NT2/D1 (cell line): Measurements from ENCODE around the gene NKX2-4.

Source experiments
- SUZ12 ChIP-seq: IDR thresholded peaks from 2 replicates; pipeline ENCODE4 v1.6.1; 2011; ENCODE audit not compliant: insufficient read length, insufficient read depth; ENCODE audit errors: extremely low read depth
- YY1 ChIP-seq: IDR thresholded peaks from 2 replicates; pipeline ENCODE4 v1.6.1; 2011; ENCODE audit not compliant: insufficient read length, insufficient read depth
- ZNF274 ChIP-seq: IDR thresholded peaks from 2 replicates; pipeline ENCODE4 v1.6.1; 2011; ENCODE audit warnings: mild to moderate bottlenecking, low read depth, low read length

DNA sequence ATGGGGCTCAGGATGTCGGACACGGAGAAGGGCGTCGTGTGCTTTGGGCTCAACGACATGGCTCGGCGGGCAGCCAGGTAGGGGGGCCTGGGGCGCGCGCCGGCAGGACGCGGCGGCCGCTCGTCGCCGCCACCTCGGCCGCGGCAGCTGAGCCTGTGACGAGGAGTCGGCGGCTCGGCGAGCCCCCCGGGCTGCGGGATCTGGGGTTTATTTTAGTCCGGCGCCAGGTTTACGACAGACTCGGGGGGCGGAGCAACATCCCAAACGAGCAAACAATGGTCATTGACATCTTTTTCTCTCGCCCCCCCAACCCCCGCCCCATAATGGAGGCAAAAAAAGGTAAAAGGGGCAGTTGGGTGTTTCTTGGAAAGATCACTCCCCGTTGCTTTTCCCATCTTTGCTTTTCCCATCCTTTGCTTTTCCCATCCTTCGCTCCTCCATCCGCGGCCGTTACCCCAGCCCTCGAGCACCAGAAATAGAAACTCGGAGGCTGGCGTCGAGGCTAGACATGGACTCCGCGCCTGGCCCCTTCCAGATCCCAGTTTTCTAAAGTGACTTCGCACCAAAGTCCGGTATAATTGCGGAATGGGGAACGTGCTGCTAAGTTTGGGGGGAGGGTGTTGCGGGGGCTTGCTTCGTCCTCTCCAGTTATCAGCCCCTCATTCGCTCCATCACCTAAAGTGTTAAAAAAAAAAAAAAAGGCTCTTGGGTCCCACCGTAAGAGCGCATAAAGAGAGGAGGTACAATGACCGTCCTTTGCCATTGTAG lies at the start of gene NKX2-4:
- TF ChIP-seq YY1, result no peak
- TF ChIP-seq ZNF274, result no peak
- TF ChIP-seq SUZ12, result peak; percentile 1
